ENCODE data around the gene NPSR1. TPM values are rescaled to one million over a fixed set of nuclear protein-coding genes. Genes with fewer than 3 reads are reported as not detected.

NPSR1 gene
- total and polyA plus RNA-seq, 12 donors, result not detected

DNA sequence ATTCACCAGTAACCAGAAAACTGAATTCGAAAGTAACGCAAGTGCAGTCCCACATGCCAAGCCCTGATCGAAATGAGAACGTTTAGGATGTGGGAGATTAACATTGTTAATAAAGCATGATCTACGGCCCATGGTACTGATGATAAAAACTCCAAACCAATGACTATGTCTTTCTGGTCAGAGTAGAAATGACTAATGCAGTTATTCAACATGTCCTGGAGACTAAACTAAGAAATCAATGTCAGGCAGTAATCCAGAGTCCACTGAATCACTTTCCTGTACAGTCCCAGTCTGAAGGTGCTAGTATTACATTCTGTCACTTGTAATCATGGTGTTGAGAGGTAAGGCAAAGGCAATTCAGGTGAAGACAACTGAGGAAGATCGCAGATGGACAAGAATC is 14.4 kb downstream of the NPSR1 start:
- Histone ChIP-seq H3K4me1 (no peaks in the 10 kb centered on the region), H3K36me3 (no peaks in the 10 kb centered on the region), H3K9me3 (no peaks in the 10 kb centered on the region), H3K4me3 (no peak overlapping the region), H3K27ac (no peak overlapping the region), H3K27me3 (no peaks in the 10 kb centered on the region)
- WGBS, 2 donors, result 84 to 92% methylated on average over 6 of the region's 6 CpGs
- no peak for DNase-seq
- TF ChIP-seq, protein P1, sequence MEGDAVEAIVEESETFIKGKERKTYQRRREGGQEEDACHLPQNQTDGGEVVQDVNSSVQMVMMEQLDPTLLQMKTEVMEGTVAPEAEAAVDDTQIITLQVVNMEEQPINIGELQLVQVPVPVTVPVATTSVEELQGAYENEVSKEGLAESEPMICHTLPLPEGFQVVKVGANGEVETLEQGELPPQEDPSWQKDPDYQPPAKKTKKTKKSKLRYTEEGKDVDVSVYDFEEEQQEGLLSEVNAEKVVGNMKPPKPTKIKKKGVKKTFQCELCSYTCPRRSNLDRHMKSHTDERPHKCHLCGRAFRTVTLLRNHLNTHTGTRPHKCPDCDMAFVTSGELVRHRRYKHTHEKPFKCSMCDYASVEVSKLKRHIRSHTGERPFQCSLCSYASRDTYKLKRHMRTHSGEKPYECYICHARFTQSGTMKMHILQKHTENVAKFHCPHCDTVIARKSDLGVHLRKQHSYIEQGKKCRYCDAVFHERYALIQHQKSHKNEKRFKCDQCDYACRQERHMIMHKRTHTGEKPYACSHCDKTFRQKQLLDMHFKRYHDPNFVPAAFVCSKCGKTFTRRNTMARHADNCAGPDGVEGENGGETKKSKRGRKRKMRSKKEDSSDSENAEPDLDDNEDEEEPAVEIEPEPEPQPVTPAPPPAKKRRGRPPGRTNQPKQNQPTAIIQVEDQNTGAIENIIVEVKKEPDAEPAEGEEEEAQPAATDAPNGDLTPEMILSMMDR (IDR thresholded peaks at IDR 0.05), result no peak
- intact Hi-C loops (cut with DNase I), result loop anchor here in 1 of 10 donors (10.0 kb wide), 1 partner anchor 362 kb away; the partner anchor contains the start of gene DPY19L1
- no peak for ATAC-seq

DNA sequence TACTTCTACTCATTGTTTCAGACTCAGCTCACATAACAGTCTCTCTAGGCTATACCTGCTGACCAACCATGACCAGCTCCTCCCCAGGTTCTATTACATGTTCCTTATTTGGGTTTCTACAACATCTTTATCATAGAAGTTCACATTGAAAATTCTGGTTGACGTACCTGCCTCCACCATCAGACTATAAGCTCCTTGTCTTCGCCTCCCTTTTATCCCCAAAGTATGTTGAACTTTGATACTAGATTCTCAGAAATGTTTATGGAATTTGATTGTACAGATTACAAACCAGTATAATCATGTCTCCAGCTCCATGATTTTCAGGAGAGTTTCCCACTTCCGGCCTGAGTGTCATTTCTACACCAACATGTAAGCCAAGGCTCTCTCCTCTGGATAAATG is 15.0 kb downstream of the NPSR1 start:
- H3K27me3 ChIP-seq, result no peaks in the 10 kb centered on the region
- H3K27ac ChIP-seq, result no peak overlapping the region
- no peaks in the 10 kb centered on the region for H3K9me3 ChIP-seq
- no peaks in the 10 kb centered on the region for H3K4me1 ChIP-seq
- DNase-seq (no peak), ATAC-seq (no peak)
- H3K4me3 ChIP-seq, result no peak overlapping the region
- TF ChIP-seq, protein P1 (IDR thresholded peaks at IDR 0.05), result no peak
- 92 to 95% methylated on average over 3 of the region's 3 CpGs for WGBS, 2 donors
- intact Hi-C loops (cut with DNase I), result loop anchor here in 1 of 10 donors (10.0 kb wide), 1 partner anchor 362 kb away; the partner anchor contains the start of gene DPY19L1
- H3K36me3 ChIP-seq, result no peaks in the 10 kb centered on the region

DNA sequence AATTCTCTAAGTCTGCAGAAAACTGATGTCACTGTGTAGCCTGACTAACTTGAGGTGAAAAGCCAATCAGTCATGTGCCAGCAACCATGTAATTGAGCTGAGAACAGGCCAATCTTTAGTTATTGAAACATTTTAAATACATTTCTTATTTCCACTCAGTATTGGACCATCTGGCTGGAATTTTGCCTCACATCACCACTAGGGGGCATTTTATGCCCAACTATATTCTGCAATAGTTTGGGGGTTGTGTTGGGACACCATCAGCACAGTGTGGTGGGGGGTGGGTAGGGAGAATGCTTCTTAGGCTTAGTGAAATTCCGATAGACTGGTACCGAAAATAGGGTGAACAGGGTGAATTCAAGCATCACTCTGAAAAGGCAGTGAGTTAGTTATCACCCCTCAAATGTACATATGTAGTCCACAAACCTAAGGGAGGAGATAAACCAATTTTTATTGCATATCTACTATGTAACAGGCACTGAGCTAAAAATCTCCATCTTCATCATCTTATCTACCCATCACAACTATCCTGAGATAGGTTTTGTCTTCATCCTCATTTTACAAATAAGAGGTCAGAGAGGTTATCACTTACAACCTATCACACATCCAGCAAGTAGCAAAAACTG is 17.8 kb downstream of the NPSR1 start:
- no peak for DNase-seq
- TF ChIP-seq, protein P1 (IDR thresholded peaks at IDR 0.05), result peak; percentile 23 to 61 (median 55)
- H3K4me3 ChIP-seq, result no peak overlapping the region
- no peaks in the 10 kb centered on the region for H3K4me1 ChIP-seq
- 47 to 65% methylated on average over 2 of the region's 2 CpGs for WGBS, 2 donors
- H3K9me3 ChIP-seq, result no peaks in the 10 kb centered on the region
- H3K27ac ChIP-seq, result no peak overlapping the region
- H3K36me3 ChIP-seq, result no peaks in the 10 kb centered on the region
- peak in 3 of 8 donors; percentile 41 to 58 (median 56) for ATAC-seq
- no peaks in the 10 kb centered on the region for H3K27me3 ChIP-seq
- intact Hi-C loops (cut with DNase I), result loop anchor here in 2 of 10 donors (5.0 to 10.0 kb wide), 2 partner anchors 146 to 359 kb away; partner anchors contain the start of gene DPY19L1 (in 1 of the 2)

DNA sequence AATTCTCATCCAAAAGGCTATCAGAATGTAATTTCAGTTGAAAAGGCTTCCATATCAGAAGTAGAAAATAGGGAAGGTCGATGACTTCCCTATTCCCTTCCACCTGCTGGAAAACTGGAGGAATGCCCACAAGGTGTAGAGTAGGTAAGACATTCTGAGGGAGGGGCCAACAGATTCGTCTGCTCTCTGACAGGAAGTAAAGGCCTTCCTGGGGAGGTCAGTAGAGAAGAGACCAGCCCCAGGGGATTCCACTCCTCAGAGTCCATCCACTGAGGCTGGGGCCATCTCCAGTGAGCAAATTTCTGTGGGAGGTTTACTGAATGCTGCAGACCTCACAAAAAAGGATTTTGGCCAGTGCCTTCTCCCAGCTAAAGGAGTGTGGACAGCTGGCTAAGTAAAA is 19.5 kb downstream of the NPSR1 start:
- Histone ChIP-seq H3K27me3 (no peaks in the 10 kb centered on the region), H3K36me3 (no peaks in the 10 kb centered on the region), H3K9me3 (no peaks in the 10 kb centered on the region), H3K27ac (no peak overlapping the region), H3K4me3 (no peak overlapping the region), H3K4me1 (no peaks in the 10 kb centered on the region)
- DNase-seq, result no peak
- no peak for ATAC-seq
- intact Hi-C loops (cut with DNase I), result loop anchor here in 2 of 10 donors (5.0 to 10.0 kb wide), 2 partner anchors 145 to 357 kb away; partner anchors contain the start of gene DPY19L1 (in 1 of the 2)
- TF ChIP-seq, protein P1 (IDR thresholded peaks at IDR 0.05), result no peak
- 63 to 68% methylated on average over 2 of the region's 2 CpGs for WGBS, 2 donors
